Measurements from ENCODE around the gene RHOF.

DNA sequence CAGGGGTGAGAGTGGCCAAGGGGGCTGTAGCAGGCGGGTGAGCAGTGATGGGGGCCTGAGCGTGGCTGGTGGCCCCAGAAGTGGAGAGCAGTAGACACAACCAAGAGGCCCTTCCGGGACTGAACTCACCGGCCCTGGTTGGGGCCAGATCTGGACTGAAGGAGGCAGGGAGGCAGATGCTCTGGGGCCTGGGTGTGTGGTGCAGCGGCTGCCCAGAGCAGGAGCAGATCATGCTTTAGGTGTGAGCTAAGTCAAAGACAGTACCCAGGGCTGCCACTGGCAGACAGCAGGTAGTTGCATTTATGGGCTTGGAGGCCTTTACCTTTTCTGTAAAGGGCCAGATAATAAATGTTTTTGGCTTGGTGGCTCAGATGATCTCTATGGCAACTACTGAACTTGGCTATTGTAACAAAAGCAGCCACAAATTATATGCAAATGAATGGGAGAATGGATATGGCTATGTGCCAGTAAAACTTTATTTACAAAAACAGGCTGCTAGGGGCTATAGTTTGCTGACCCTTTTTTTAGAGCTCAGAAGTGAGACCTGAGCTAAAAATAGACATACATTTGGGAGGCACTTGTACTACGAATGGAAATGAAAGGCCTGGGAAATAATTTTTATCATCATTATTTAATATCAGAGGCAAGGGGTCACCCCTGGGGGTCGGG lies 35.9 kb upstream of the RHOF start:
- TF ChIP-seq EZH2phosphoT487 (IDR thresholded peaks at IDR 0.05; ENCODE audit: borderline replicate concordance, low read depth, low read length) = no peak
- TF ChIP-seq, protein P1, sequence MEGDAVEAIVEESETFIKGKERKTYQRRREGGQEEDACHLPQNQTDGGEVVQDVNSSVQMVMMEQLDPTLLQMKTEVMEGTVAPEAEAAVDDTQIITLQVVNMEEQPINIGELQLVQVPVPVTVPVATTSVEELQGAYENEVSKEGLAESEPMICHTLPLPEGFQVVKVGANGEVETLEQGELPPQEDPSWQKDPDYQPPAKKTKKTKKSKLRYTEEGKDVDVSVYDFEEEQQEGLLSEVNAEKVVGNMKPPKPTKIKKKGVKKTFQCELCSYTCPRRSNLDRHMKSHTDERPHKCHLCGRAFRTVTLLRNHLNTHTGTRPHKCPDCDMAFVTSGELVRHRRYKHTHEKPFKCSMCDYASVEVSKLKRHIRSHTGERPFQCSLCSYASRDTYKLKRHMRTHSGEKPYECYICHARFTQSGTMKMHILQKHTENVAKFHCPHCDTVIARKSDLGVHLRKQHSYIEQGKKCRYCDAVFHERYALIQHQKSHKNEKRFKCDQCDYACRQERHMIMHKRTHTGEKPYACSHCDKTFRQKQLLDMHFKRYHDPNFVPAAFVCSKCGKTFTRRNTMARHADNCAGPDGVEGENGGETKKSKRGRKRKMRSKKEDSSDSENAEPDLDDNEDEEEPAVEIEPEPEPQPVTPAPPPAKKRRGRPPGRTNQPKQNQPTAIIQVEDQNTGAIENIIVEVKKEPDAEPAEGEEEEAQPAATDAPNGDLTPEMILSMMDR (conservative IDR thresholded peaks at IDR 0.05; ENCODE audit: low read length) = no peak
